Activated naive CD8-positive, alpha-beta T cell treated with anti-CD3 and anti-CD28 coated beads, Interleukin-2, amount 50 U/mL, for 16 hours (primary cell): ENCODE results near the gene C1orf226.
"Not testable (repeated sequence)": the region's sequence is repeated elsewhere in the genome, so short reads cannot be mapped to it uniquely, and the experiment has no call there.

Experiments used
- DNase-seq: peaks from one replicate; pipeline ENCODE4 v3.0.0-alpha.2; 2020; ENCODE audit warnings: low read depth, low spot score

Gene C1orf226

GRCh38 chr1:162405800-162406199 is 24.3 kb downstream of the C1orf226 start:
- DNase-seq = no peak

GRCh38 chr1:162406811-162407210 is 25.3 kb downstream of the C1orf226 start:
- DNase-seq = no peak

- DNase-seq = no peak
Measured at GRCh38 chr1:162407539-162407938, 26.0 kb downstream of the C1orf226 start.

GRCh38 chr1:162412002-162412401 is 30.5 kb downstream of the C1orf226 start, which contains the start of gene SH2D1B:
Gene SH2D1B, minus strand, starts transcription at chr1:162412136. Its CDS starts 120 bp downstream, at chr1:162412016.
- DNase-seq = no peak

- DNase-seq = no peak
Measured at GRCh38 chr1:162416215-162416614, 34.7 kb downstream of the C1orf226 start.

- no peak for DNase-seq
Measured at GRCh38 chr1:162416909-162417308, 35.4 kb downstream of the C1orf226 start.

GRCh38 chr1:162417650-162418049 is 36.1 kb downstream of the C1orf226 start:
- DNase-seq = no peak

GRCh38 chr1:162418584-162418983 is 37.1 kb downstream of the C1orf226 start:
- DNase-seq = not testable (repeated sequence)

- not testable (repeated sequence) for DNase-seq
Measured at GRCh38 chr1:162419450-162419931, 38.0 kb downstream of the C1orf226 start.

- no peak for DNase-seq
Measured at GRCh38 chr1:162420120-162420519, 38.6 kb downstream of the C1orf226 start.

GRCh38 chr1:162421258-162422164 is 40.0 kb downstream of the C1orf226 start:
- no peak for DNase-seq

GRCh38 chr1:162422662-162423375 is 41.3 kb downstream of the C1orf226 start:
- DNase-seq = no peak

GRCh38 chr1:162430583-162430982 is 49.1 kb downstream of the C1orf226 start:
- DNase-seq = no peak

GRCh38 chr1:162432977-162433713 is 51.6 kb downstream of the C1orf226 start:
- DNase-seq = not testable (repeated sequence)
